Mesothelial cell of epicardium (in vitro differentiated cells): Measurements from ENCODE around the gene PDZD7. TPM values are rescaled to one million over a fixed set of nuclear protein-coding genes. Genes with fewer than 3 reads are reported as not detected.
A peak's percentile ranks its signal among the peaks of the same experiment; 100 is the strongest.

ENCODE experiments used
- DNase-seq, 2 experiments: peaks; one replicate each; pipeline ENCODE4 v3.0.0; 2021; ENCODE audit warnings: low spot score in 2 of 2; ENCODE audit not compliant: unreplicated experiment in 2 of 2
- H3K27ac Mint-ChIP-seq: 2 replicates; pipeline ENCODE4 v1.8.0; 2021; ENCODE audit warnings: mixed read lengths
- H3K27me3 Mint-ChIP-seq: 2 replicates; pipeline ENCODE4 v1.8.0; 2021; ENCODE audit warnings: low read depth, mixed read lengths
- H3K36me3 Mint-ChIP-seq: 2 replicates; pipeline ENCODE4 v1.8.0; 2021; ENCODE audit warnings: mixed read lengths
- H3K4me1 Mint-ChIP-seq: 2 replicates; pipeline ENCODE4 v1.8.0; 2021; ENCODE audit warnings: mixed read lengths
- H3K4me3 Mint-ChIP-seq: 2 replicates; pipeline ENCODE4 v1.8.0; 2021; ENCODE audit warnings: mild to moderate bottlenecking, moderate library complexity, mixed read lengths
- H3K9me3 Mint-ChIP-seq: 2 replicates; pipeline ENCODE4 v1.8.0; 2021; ENCODE audit warnings: mixed read lengths
- total RNA-seq: library from RNA; stranded (reverse); gene quantifications from 3 replicates; pipeline ENCODE4 v1.2.1, GENCODE V29; 2021
- TF ChIP-seq, protein P1 (sequence below): fragments of 200-600 bp; sonication (generic); IDR thresholded peaks from one replicate; pipeline ENCODE4 v1.5.0; 2021; ENCODE audit warnings: antibody characterized with exemption; ENCODE audit not compliant: unreplicated experiment

The PDZD7 gene
- total RNA-seq, 1 donor from 2014 or later: 1.8 TPM

GRCh38 chr10:101071885-101072433, 41.0 kb upstream of the PDZD7 start:
- H3K27ac Mint-ChIP-seq: peak overlapping the region; percentile 30
- H3K27me3 Mint-ChIP-seq: peaks cover 59% of the 10 kb centered on the region
- TF ChIP-seq, protein P1, sequence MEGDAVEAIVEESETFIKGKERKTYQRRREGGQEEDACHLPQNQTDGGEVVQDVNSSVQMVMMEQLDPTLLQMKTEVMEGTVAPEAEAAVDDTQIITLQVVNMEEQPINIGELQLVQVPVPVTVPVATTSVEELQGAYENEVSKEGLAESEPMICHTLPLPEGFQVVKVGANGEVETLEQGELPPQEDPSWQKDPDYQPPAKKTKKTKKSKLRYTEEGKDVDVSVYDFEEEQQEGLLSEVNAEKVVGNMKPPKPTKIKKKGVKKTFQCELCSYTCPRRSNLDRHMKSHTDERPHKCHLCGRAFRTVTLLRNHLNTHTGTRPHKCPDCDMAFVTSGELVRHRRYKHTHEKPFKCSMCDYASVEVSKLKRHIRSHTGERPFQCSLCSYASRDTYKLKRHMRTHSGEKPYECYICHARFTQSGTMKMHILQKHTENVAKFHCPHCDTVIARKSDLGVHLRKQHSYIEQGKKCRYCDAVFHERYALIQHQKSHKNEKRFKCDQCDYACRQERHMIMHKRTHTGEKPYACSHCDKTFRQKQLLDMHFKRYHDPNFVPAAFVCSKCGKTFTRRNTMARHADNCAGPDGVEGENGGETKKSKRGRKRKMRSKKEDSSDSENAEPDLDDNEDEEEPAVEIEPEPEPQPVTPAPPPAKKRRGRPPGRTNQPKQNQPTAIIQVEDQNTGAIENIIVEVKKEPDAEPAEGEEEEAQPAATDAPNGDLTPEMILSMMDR: no peak
- no peak overlapping the region for H3K4me3 Mint-ChIP-seq
- H3K9me3 Mint-ChIP-seq: no peaks in the 10 kb centered on the region
- peaks cover 28% of the 10 kb centered on the region for H3K4me1 Mint-ChIP-seq
- DNase-seq: no peak
- H3K36me3 Mint-ChIP-seq: no peaks in the 10 kb centered on the region

- Mint-ChIP-seq H3K36me3 (no peaks in the 10 kb centered on the region), H3K9me3 (no peaks in the 10 kb centered on the region), H3K4me3 (no peak overlapping the region), H3K27ac (no peak overlapping the region), H3K4me1 (peaks cover 30% of the 10 kb centered on the region), H3K27me3 (peaks cover 58% of the 10 kb centered on the region)
- DNase-seq: no peak
- TF ChIP-seq, protein P1: no peak
Measured at GRCh38 chr10:101071267-101071884, 40.4 kb upstream of the PDZD7 start.

DNA sequence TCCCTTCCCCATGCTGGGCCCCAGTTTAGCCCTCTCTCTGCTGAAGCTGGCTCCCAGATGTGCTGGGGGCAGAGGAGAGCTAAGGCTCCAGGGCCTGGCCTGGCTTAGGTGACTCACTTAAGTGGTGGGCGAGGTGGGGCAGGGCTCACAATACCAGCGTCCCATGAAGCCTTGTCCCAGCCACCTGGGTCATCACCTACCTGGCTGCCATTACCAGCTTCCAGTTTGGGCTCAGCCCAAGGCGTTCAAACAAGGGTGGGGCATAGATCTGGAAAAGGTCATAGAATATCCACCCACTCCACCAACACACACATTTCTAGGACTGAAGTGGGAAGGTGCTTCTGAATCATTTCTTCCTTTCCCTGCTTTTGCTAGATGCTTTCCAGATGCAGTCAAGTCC, 39.2 kb upstream of the PDZD7 start:
- DNase-seq: no peak
- no peak overlapping the region for H3K4me3 Mint-ChIP-seq
- H3K36me3 Mint-ChIP-seq: no peaks in the 10 kb centered on the region
- H3K27ac Mint-ChIP-seq: no peak overlapping the region
- TF ChIP-seq, protein P1: no peak
- H3K27me3 Mint-ChIP-seq: peaks cover 58% of the 10 kb centered on the region
- no peaks in the 10 kb centered on the region for H3K9me3 Mint-ChIP-seq
- H3K4me1 Mint-ChIP-seq: peaks cover 43% of the 10 kb centered on the region

GRCh38 chr10:101069441-101069840, 38.5 kb upstream of the PDZD7 start:
- Mint-ChIP-seq H3K9me3 (no peaks in the 10 kb centered on the region), H3K36me3 (no peaks in the 10 kb centered on the region), H3K27me3 (peaks cover 60% of the 10 kb centered on the region), H3K4me3 (no peak overlapping the region), H3K4me1 (peaks cover 43% of the 10 kb centered on the region), H3K27ac (no peak overlapping the region)
- DNase-seq: no peak
- TF ChIP-seq, protein P1: no peak

- Mint-ChIP-seq H3K27me3 (peaks cover 57% of the 10 kb centered on the region), H3K27ac (peak overlapping the region; percentile 77), H3K4me1 (peaks cover 40% of the 10 kb centered on the region), H3K4me3 (peak overlapping the region; percentile 82), H3K9me3 (no peaks in the 10 kb centered on the region), H3K36me3 (no peaks in the 10 kb centered on the region)
- DNase-seq: peak; percentile 63 to 86
- TF ChIP-seq, protein P1: peak; percentile 90
Measured at GRCh38 chr10:101067356-101068083, 36.6 kb upstream of the PDZD7 start.
